Measurements from ENCODE around the gene SLIRP.
A peak's percentile ranks its signal among the peaks of the same experiment; 100 is the strongest.
"Not testable (repeated sequence)": the region's sequence is repeated elsewhere in the genome, so short reads cannot be mapped to it uniquely, and the experiment has no call there.

The SLIRP gene

DNA sequence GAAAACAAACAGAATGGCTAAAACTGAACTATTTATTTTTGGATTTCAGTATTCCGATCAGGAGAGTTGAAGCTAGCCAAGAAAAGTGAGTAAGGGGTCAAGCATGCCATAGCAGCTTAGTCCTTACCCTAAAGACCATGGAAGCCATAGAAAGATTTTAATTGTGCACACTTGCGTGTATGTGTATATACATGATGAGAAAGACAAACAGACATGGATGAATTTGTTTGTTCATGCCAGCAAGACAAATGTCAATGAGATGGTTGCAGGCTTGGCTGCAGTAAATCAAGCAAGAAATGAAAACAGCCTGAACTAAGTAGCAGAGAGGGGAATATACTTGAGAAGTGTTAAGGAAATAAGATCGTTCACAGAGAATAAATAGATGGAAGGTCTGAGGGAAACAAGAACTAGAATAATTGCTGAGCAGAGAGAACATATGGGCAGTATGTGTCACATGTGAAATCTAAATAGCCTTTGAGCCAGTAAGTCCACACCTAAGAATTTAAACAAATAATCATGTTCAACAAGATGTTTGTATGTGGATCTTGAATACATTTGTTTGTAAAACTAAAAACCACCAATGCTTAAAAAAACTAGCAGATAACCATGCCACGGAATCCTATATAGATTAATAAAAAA lies 38.3 kb downstream of the SLIRP start:
- DNase-seq (ENCODE audit: low spot score): no peak

DNA sequence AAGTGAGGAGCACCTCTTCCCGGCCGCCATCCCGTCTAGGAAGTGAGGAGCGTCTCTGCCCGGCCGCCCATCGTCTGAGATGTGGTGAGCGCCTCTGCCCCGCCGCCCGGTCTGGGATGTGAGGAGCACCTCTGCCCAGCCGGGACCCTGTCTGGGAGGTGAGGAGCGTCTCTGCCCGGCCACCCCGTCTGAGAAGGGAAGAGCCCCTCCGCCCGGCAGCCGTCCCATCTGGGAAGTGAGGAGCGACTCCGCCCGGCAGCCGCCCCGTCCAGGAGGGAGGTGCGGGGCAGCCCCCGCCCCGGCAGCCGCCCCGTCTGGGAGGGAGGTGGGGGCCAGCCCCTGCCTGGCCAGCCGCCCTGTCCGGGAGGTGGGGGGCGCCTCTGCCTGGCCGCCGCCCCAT lies 39.5 kb downstream of the SLIRP start:
- DNase-seq (ENCODE audit: low spot score): not testable (repeated sequence)

DNA sequence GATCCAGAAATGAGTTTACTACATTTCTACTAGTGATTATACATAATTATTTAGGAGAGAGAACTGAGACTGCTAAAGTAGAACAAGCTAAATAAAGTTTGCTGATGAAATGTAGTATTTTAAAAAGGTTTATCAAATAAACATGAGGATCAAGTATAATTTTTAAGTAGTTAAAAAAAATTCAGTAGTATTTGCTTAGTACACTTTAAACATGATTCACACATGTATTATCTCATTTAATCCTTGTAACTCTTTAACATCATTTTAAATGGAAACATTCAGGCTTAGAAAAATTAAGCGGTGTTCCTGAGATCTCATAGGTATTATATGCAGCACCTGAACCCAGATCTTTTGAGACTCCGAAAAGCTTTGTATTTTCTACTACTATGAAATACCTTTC lies 44.4 kb downstream of the SLIRP start:
- DNase-seq (ENCODE audit: low spot score): no peak

DNA sequence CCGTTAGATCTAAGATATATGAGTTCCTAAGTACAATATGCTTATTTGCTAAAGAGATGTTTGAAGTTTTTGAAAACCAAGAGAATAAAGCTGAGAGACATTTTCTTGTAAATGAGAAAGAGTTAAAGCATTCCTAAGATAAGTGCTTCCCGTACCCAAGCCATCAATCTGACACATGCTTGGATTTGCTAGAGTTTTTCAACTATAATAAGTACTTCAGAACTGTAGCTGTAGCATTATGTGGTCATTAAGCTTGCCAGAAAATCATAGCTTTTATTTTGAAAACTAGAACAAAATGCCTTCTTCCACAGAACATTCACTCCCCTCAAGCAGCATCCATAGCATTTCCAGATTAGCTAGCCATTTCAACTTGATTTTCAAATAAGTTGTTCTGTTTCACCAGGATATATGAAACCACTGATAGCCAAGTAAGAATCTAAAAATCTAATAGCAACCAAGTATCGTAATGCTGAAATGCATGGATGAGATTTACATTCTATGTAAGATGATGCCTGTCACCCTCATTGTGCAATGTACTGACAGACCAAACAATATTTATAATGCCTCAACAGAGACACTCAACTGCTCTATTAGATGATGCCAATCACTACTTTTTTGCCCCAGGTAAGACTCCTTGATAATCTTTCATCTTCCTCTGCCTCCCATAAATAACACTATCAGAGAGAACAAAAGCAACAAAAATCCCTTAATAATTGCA lies 45.1 kb downstream of the SLIRP start:
- DNase-seq (ENCODE audit: low spot score): no peak

DNA sequence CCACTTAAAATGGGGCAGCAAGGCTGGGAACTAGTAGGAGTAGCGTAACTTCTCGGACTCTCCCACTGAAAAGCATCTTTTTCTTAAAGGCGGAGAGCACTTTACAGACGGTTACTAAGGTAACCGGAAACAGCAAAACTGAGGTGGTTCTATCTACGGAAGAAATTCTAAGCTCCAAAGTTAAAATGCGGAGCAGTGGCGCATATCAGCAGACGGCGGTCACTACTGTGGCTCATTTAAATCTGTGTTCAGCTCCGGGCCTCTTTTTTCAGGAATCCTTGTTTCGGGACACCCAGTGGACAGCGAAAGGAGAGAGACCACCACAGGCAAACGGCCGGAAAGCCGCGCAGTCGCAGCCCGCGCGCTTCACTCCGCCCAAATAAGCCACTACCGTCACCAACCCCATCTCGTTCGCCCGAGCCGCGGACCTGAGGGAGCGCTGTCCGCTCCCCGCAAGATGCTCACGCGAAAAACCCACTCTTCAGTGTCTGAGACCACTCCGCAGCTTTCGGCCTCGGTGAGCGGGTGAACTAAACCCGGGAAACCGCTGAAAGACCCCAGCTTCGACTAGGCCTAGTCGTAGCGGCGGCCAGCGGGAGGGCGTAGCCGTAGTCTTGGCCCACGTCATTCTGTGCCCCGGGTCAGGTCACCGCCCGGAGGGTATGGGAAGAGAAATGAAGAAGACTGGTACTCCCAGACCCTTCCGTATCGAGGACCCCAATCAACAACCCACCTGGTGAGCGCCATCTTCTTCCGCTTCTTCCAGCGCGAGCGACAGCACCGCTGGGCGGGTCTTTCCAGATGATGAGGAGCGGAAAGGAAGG lies 52.7 kb downstream of the SLIRP start, which contains the start of gene SNW1:
TSS of gene SNW1 (minus strand) at position 776 of the 824 bp plus-strand sequence. CDS start at position 747, 29 bp downstream.
- DNase-seq (ENCODE audit: low spot score): peak; percentile 93

DNA sequence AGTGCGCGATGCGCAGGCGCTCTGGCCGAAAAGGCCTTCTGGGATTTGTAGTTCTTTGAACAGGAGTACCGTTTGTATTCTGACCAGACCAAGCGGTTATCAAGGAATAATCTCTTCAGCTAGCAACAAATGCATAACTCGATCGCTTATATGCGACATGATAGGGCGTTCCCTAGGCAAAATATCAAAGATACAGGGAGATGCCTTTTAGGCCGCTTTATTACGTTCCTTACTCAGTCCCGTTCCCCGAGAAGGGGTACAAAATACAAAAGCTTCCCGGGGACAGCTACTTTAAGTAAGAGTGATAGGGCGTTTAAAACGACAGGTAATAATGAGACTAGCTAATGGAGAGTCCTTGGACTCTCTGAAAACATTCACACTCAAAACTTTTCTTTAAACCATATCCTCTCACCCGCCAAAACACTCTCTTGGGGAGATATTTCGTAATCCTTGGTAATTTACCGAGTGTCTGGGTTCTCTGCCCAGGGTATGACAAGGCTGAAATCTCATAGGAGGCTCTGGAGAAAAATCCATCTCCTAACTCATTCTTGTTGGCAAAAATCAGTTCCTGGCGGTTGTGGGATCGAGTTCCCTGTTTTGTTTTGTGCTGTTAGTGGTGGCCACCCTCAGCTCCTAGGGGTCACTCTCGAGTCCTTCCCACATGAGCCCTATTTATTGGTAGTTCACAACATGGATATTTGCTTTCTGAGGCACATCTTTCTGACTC lies 53.5 kb downstream of the SLIRP start:
- no peak for DNase-seq (ENCODE audit: low spot score)

DNA sequence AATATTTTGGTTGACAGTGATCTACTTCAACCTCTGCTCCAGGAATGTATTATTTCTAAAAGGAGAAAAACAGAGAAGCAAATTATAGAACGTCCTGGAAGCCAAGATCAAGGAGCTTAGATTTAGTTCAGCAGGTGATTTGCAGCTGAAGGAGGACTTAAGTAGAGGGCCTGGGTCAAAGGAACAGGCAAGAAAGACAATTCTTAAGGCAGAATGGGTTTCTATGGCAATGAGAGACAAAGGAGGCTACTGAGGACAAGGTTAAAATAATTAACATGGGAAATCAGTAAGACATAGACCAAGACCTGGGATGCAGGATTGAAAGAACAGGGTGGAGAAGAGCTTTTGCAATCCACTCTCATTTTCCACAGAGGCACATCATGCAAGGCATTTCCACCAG lies 55.4 kb downstream of the SLIRP start:
- DNase-seq (ENCODE audit: low spot score): no peak

DNA sequence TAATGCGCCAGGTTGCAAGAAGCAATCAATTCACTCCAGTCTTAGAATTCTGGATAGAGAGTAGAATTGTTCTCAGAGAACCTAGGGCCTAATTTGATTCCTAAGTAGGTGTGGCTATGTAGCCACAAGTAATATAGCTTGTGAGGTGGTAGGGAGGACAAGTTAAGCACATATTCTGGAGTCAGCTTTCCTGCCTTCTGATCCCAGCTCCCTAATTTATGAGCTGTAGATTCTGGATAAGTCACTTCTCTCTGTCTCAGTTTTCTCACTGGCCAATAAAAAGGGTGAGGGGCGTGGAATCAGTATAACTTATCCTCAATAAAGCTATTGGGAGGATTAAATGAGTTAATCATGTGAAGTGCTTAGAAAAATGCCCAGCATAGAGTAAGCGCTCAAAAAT lies 56.1 kb downstream of the SLIRP start:
- no peak for DNase-seq (ENCODE audit: low spot score)
